IMR-90 (cell line): ENCODE measurements around the gene PDGFA. TPM values are rescaled to one million over a fixed set of nuclear protein-coding genes. Genes with fewer than 3 reads are reported as not detected.

ENCODE experiments used
- ATAC-seq: fragments of 200-7000 bp; cut with Tn5 transposase; 2 replicates; pipeline ENCODE4 v1.9.1; 2020; ENCODE audit warnings: low read depth, mild to moderate bottlenecking, moderate library complexity
- BruUV-seq: library from RNA; stranded (reverse); fragments of 400-500 nt; replicated peaks from 2 replicates; lab custom pipeline; 2021; lab: Mats Ljungman, UMichigan
- CTCF ChIA-PET: fragments of 300-600 bp; formaldehyde crosslinking; extraction: SDS; loops from one replicate; lab custom pipeline; 2021; ENCODE audit warnings: antibody characterized with exemption; lab: Yijun Ruan, JAX
- POLR2A ChIA-PET: fragments of 300-600 bp; sonication (Branson Sonifier 250); formaldehyde crosslinking; loops from one replicate; lab custom pipeline; 2022; ENCODE audit warnings: antibody characterized with exemption; ENCODE audit not compliant: unreplicated experiment; lab: Charles Lee
- DNase-seq: peaks from one replicate; pipeline ENCODE4 v3.0.0; 2013
- H2AFZ ChIP-seq: replicated peaks from 2 replicates; pipeline ENCODE3; 2013; ENCODE audit warnings: low read length, mild to moderate bottlenecking; ENCODE audit not compliant: poor library complexity
- H2AK5ac ChIP-seq: 2 replicates; pipeline ENCODE4 v1.6.1; 2013; ENCODE audit warnings: low read depth, low read length, inconsistent platforms
- H2AK9ac ChIP-seq: replicated peaks from 2 replicates; pipeline ENCODE3; 2013; ENCODE audit warnings: mild to moderate bottlenecking, low read depth, low read length, moderate library complexity; ENCODE audit not compliant: poor library complexity
- H2BK120ac ChIP-seq: 2 replicates; pipeline ENCODE4 v1.6.1; 2013; ENCODE audit warnings: low read depth, low read length, inconsistent platforms
- H2BK15ac ChIP-seq: 3 replicates; pipeline ENCODE4 v1.6.1; 2013; ENCODE audit warnings: low read depth, low read length, inconsistent platforms
- H2BK20ac ChIP-seq: 2 replicates; pipeline ENCODE4 v1.6.1; 2013; ENCODE audit warnings: low read depth, mild to moderate bottlenecking, inconsistent platforms, low read length, moderate library complexity
- H2BK5ac ChIP-seq: 2 replicates; pipeline ENCODE4 v1.6.1; 2013; ENCODE audit warnings: mild to moderate bottlenecking, low read depth, low read length, inconsistent platforms; ENCODE audit not compliant: poor library complexity, severe bottlenecking
- H3K14ac ChIP-seq: replicated peaks from 2 replicates; pipeline ENCODE4 v1.6.1; 2013; ENCODE audit warnings: low read depth, low read length, inconsistent platforms
- H3K18ac ChIP-seq: 2 replicates; pipeline ENCODE4 v1.6.1; 2013; ENCODE audit warnings: low read depth, low read length, control low read depth
- H3K23ac ChIP-seq: 2 replicates; pipeline ENCODE4 v1.6.1; 2013; ENCODE audit warnings: low read depth, low read length, inconsistent platforms
- H3K27ac ChIP-seq: 2 replicates; pipeline ENCODE4 v1.5.1; 2013; ENCODE audit warnings: mild to moderate bottlenecking, control low read depth, low read length; ENCODE audit not compliant: insufficient read depth
- H3K27me3 ChIP-seq: 2 replicates; pipeline ENCODE4 v1.6.1; 2013; ENCODE audit warnings: low read length; ENCODE audit not compliant: control insufficient read depth, insufficient read depth
- H3K36me3 ChIP-seq: 2 replicates; pipeline ENCODE4 v1.6.1; 2013; ENCODE audit warnings: low read length, mixed read lengths; ENCODE audit not compliant: control insufficient read depth, insufficient read depth
- H3K4ac ChIP-seq: 2 replicates; pipeline ENCODE4 v1.6.1; 2013; ENCODE audit warnings: low read depth, low read length, inconsistent platforms
- H3K4me1 ChIP-seq: 2 replicates; pipeline ENCODE4 v1.6.1; 2013; ENCODE audit warnings: low read length, mixed read lengths; ENCODE audit not compliant: control insufficient read depth, insufficient read depth
- H3K4me2 ChIP-seq: 2 replicates; pipeline ENCODE4 v1.6.1; 2013; ENCODE audit warnings: low read depth, mild to moderate bottlenecking, control low read depth, low read length, moderate library complexity
- H3K4me3 ChIP-seq: 2 replicates; pipeline ENCODE4 v1.5.1; 2013; ENCODE audit warnings: low read depth, mild to moderate bottlenecking, control low read depth, low read length, moderate library complexity; ENCODE audit not compliant: insufficient read depth
- H3K56ac ChIP-seq: 2 replicates; pipeline ENCODE4 v1.6.1; 2013; ENCODE audit warnings: low read length, inconsistent platforms; ENCODE audit not compliant: insufficient read depth; ENCODE audit errors: extremely low read depth
- H3K79me1 ChIP-seq, 2 experiments: 2 replicates each; pipeline ENCODE4 v1.6.1; 2013; ENCODE audit warnings: low read length in 2 of 2, inconsistent platforms in 1 of 2, low read depth in 1 of 2
- H3K9ac ChIP-seq: 2 replicates; pipeline ENCODE4 v1.6.1; 2013; ENCODE audit warnings: low read depth, low read length, control low read depth
- H3K9me1 ChIP-seq: 2 replicates; pipeline ENCODE4 v1.6.1; 2013; ENCODE audit warnings: low read length, inconsistent platforms; ENCODE audit not compliant: insufficient read depth
- H3K9me3 ChIP-seq: 2 replicates; pipeline ENCODE4 v1.6.1; 2013; ENCODE audit warnings: low read length; ENCODE audit not compliant: control insufficient read depth, insufficient read depth
- H4K20me1 ChIP-seq: 2 replicates; pipeline ENCODE4 v1.6.1; 2013; ENCODE audit warnings: low read length, inconsistent platforms; ENCODE audit not compliant: insufficient read depth
- H4K5ac ChIP-seq: 2 replicates; pipeline ENCODE4 v1.6.1; 2013; ENCODE audit warnings: mild to moderate bottlenecking, low read depth, low read length, control low read depth
- H4K8ac ChIP-seq, 2 experiments: 2 replicates each; pipeline ENCODE4 v1.6.1; 2013; ENCODE audit warnings: low read depth in 2 of 2, low read length in 2 of 2, control low read depth in 1 of 2, inconsistent platforms in 1 of 2
- H4K91ac ChIP-seq: 2 replicates; pipeline ENCODE4 v1.6.1; 2013; ENCODE audit warnings: low read depth, low read length, inconsistent platforms; ENCODE audit not compliant: insufficient read depth
- CEBPB ChIP-seq: IDR thresholded peaks from 2 replicates; pipeline ENCODE4 v1.6.1; 2012; ENCODE audit warnings: low read depth, low read length, improper control_type of control experiment
- CTCF ChIP-seq: conservative IDR thresholded peaks from 2 replicates; pipeline ENCODE4 v1.5.1; 2012; ENCODE audit warnings: mild to moderate bottlenecking, low read depth, low read length, improper control_type of control experiment
- ELK1 ChIP-seq: fragments of 150-350 bp; IDR thresholded peaks from 2 replicates; pipeline ENCODE4 v1.6.1; 2016; ENCODE audit warnings: low read depth, mild to moderate bottlenecking, low read length, moderate library complexity, borderline replicate concordance
- MXI1 ChIP-seq: IDR thresholded peaks from 2 replicates; pipeline ENCODE4 v1.6.1; 2012; ENCODE audit warnings: low read depth, mild to moderate bottlenecking, low read length, moderate library complexity, borderline replicate concordance
- NFE2L2 ChIP-seq: fragments of 150-350 bp; IDR thresholded peaks from 2 replicates; pipeline ENCODE4 v1.6.1; 2016; ENCODE audit warnings: low read depth, mild to moderate bottlenecking, low read length
- POLR2A ChIP-seq: IDR thresholded peaks from 2 replicates; pipeline ENCODE4 v1.6.1; 2012; ENCODE audit warnings: mild to moderate bottlenecking, low read depth, low read length
- RAD21 ChIP-seq: IDR thresholded peaks from 2 replicates; pipeline ENCODE4 v1.6.1; 2012; ENCODE audit warnings: low read length, improper control_type of control experiment
- SMC3 ChIP-seq: fragments of 150-350 bp; IDR thresholded peaks from 2 replicates; pipeline ENCODE4 v1.6.1; 2016; ENCODE audit warnings: low read depth, mild to moderate bottlenecking, antibody characterized with exemption, low read length, moderate library complexity
- USF2 ChIP-seq: fragments of 150-350 bp; IDR thresholded peaks from 2 replicates; pipeline ENCODE4 v1.6.1; 2017; ENCODE audit warnings: mild to moderate bottlenecking, antibody characterized with exemption, low read length, low read depth
- WGBS, 2 experiments: methylation state at CpG; one replicate each; pipeline versions ENCODE4 v1.1.5 to v1.1.7; 2013; ENCODE audit warnings: missing lambda C conversion rate in 2 of 2; ENCODE audit not compliant: insufficient read length in 1 of 2; ENCODE audit errors: extremely low coverage in 2 of 2; 5-methylcytosine and 5-hydroxymethylcytosine counted together
- dilution Hi-C: fragments of 300-500 bp; cut with HindIII; formaldehyde crosslinking; loops from one replicate; pipeline ENCODE4 v1.14.3; 2018; ENCODE audit warnings: low sequenced_read_pairs; ENCODE audit not compliant: unreplicated experiment
- in situ Hi-C: fragments of 300-500 bp; cut with MboI; formaldehyde crosslinking; loops from 3 replicates; pipeline ENCODE4 v1.14.3; 2019; ENCODE audit warnings: low sequenced_read_pairs, inconsistent platforms, mixed read lengths
- intact Hi-C: fragments of 100-400 bp; cut with micrococcal nuclease; formaldehyde crosslinking; loops from 2 replicates; pipeline ENCODE4 v1.10.0; 2022
- polyA plus RNA-seq, 3 experiments: library from polyadenylated mRNA; depleted of rRNA; stranded (reverse); fragments of >200 nt; gene quantifications; 2 replicates each; pipeline ENCODE4 v1.2.3, GENCODE V29; 2012; ENCODE audit warnings: low replicate concordance in 1 of 3
- total RNA-seq: library from RNA; depleted of rRNA; stranded (reverse); fragments of >200 nt; gene quantifications from 2 replicates; pipeline ENCODE4 v1.2.3, GENCODE V29; 2012

The PDGFA gene
- total and polyA plus RNA-seq, 2 of the 4 experiments (the other 2 are of a cell fraction), result 3.3 to 3.8 TPM

- H3K4me1 ChIP-seq, result 0 out of 2 replicates have a peak, but pooled peaks cover 3% of the 10 kb centered on the region
- H3K9ac ChIP-seq, result no peak overlapping the region
- H3K56ac ChIP-seq, result no peak overlapping the region
- WGBS, 2 experiments, result 60% methylated on average over 1 of the region's 9 CpGs; no CpG with 5 or more reads in 1 of the 2 experiments
- H3K79me1 ChIP-seq, result no peaks in the 10 kb centered on the region
- no peak for ATAC-seq
- in situ Hi-C loops, result no loop called here
- no peak overlapping the region for H2BK20ac ChIP-seq
- ChIA-PET CTCF (no interaction called here), POLR2A (no interaction called here)
- no peak overlapping the region for H3K4me2 ChIP-seq
- H3K4me3 ChIP-seq, result no peak overlapping the region
- H3K9me3 ChIP-seq, result 0 out of 2 replicates have a peak, but pooled peaks cover 3% of the 10 kb centered on the region
- no peaks in the 10 kb centered on the region; the same call in 1 of the 2 replicates for H4K20me1 ChIP-seq
- no peak overlapping the region for H2BK5ac ChIP-seq
- H3K36me3 ChIP-seq, result no peaks in the 10 kb centered on the region
- dilution Hi-C loops, result no loop called here
- H2AK5ac ChIP-seq, result no peak overlapping the region
- H2AK9ac ChIP-seq, result no peak overlapping the region
- TF ChIP-seq ELK1, result no peak
- no peak for TF ChIP-seq USF2
- no peak for TF ChIP-seq RAD21
- no peak for TF ChIP-seq MXI1
- no peak for TF ChIP-seq SMC3
- TF ChIP-seq NFE2L2, result no peak
- no peak for TF ChIP-seq POLR2A
- no peak for TF ChIP-seq CTCF
- no peak for TF ChIP-seq CEBPB
- intact Hi-C loops, result no loop called here
- H3K23ac ChIP-seq, result no peak overlapping the region
- no peak overlapping the region for H4K5ac ChIP-seq
- no peak overlapping the region for H2BK120ac ChIP-seq
- DNase-seq, result no peak
- peaks cover 41% of the 10 kb centered on the region for H3K27me3 ChIP-seq
- no peak overlapping the region for H3K14ac ChIP-seq
- BruUV-seq, result no TSS peak
- H3K27ac ChIP-seq, result no peak overlapping the region
- H3K18ac ChIP-seq, result no peak overlapping the region
- H4K91ac ChIP-seq, result no peak overlapping the region
- H2AFZ ChIP-seq, result no peak overlapping the region
- no peak overlapping the region for H3K4ac ChIP-seq
- no peaks in the 10 kb centered on the region for H3K9me1 ChIP-seq
- no peak overlapping the region for H2BK15ac ChIP-seq
- H4K8ac ChIP-seq, result no peak overlapping the region
Measured at GRCh38 chr7:524800-525199, 5.2 kb upstream of the PDGFA start.
